Stomach smooth muscle (tissue), 2 donors: ENCODE results near the gene BRD4.
A peak's percentile ranks its signal among the peaks of the same experiment; 100 is the strongest.

Source experiments
- H3K27ac ChIP-seq: one replicate; pipeline ENCODE4 v1.7.0; 2013; ENCODE audit warnings: mild to moderate bottlenecking, low read length, inconsistent platforms
- H3K27me3 ChIP-seq, 2 donors: one replicate each; pipeline ENCODE4 v1.7.0; 2013; ENCODE audit warnings: low read length in 2 of 2; ENCODE audit not compliant: insufficient read depth in 2 of 2, control insufficient read depth in 1 of 2
- H3K36me3 ChIP-seq, 2 donors: one replicate each; pipeline ENCODE4 v1.7.0; 2013; ENCODE audit warnings: low read length in 2 of 2; ENCODE audit not compliant: control insufficient read depth in 2 of 2, insufficient read depth in 2 of 2
- H3K4me1 ChIP-seq: one replicate; pipeline ENCODE4 v1.7.0; 2013; ENCODE audit warnings: low read length; ENCODE audit not compliant: control insufficient read depth, insufficient read depth
- H3K4me3 ChIP-seq, 2 donors: one replicate each; pipeline ENCODE4 v1.7.0; 2013; ENCODE audit warnings: low read length in 2 of 2
- H3K9ac ChIP-seq, 2 donors: one replicate each; pipeline ENCODE4 v1.7.0; 2013; ENCODE audit warnings: low read length in 2 of 2, mild to moderate bottlenecking in 1 of 2
- H3K9me3 ChIP-seq, 2 donors: one replicate each; pipeline ENCODE4 v1.7.0; 2013; ENCODE audit warnings: low read length in 2 of 2; ENCODE audit not compliant: control insufficient read depth in 2 of 2
- donor health status: healthy.
- donor health status: Pancreatic carcinoma.

The BRD4 gene

GRCh38 chr19:15288146-15288963, 44.0 kb downstream of the BRD4 start:
- no peaks in the 10 kb centered on the region for H3K27me3 ChIP-seq
- H3K9ac ChIP-seq: peak overlapping the region in 1 of 2 donors; percentile 47
- H3K4me3 ChIP-seq: peak overlapping the region in 1 of 2 donors; percentile 44
- no peak overlapping the region for H3K27ac ChIP-seq
- H3K4me1 ChIP-seq: peaks cover 68% of the 10 kb centered on the region
- no peaks in the 10 kb centered on the region for H3K9me3 ChIP-seq
- H3K36me3 ChIP-seq: no peaks in the 10 kb centered on the region

GRCh38 chr19:15287496-15287895, 44.8 kb downstream of the BRD4 start:
- H3K4me1 ChIP-seq: peaks cover 67% of the 10 kb centered on the region
- no peak overlapping the region for H3K9ac ChIP-seq
- no peaks in the 10 kb centered on the region for H3K36me3 ChIP-seq
- no peaks in the 10 kb centered on the region for H3K27me3 ChIP-seq
- H3K4me3 ChIP-seq: no peak overlapping the region
- H3K9me3 ChIP-seq: no peaks in the 10 kb centered on the region
- no peak overlapping the region for H3K27ac ChIP-seq

DNA sequence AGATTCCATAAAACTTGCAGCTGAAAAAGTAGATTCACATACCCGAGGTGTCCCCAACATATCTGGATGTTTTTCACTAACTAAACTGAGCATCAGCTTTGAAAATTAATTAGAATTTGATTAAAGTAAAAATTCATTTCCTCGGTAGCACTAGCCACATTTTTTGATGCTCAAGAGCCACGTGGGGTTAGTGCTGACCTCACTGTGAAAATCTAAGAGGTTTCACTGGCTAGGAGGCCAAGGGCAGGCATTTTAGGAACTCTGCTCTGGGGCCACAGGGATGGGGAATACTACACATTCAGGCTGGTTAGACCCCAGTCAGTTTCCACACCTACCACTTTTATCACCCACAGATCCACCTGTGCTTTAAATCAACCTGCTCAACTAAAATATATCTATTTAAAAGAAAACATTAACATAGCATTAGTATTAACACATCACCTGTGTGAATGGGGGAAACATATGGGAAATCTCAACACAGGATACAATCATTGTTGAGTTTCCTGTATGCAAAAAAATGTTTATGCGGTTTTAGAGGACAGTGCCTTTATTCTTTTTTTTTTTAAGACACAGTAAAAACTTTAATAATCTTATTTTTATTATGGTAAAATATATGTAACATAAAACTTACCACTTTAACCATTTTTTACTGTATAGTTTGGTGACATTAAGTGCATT, 45.5 kb downstream of the BRD4 start:
- Histone ChIP-seq H3K27me3 (no peaks in the 10 kb centered on the region), H3K27ac (no peak overlapping the region), H3K36me3 (no peaks in the 10 kb centered on the region), H3K9ac (no peak overlapping the region), H3K4me1 (peaks cover 74% of the 10 kb centered on the region), H3K4me3 (no peak overlapping the region), H3K9me3 (no peaks in the 10 kb centered on the region)

DNA sequence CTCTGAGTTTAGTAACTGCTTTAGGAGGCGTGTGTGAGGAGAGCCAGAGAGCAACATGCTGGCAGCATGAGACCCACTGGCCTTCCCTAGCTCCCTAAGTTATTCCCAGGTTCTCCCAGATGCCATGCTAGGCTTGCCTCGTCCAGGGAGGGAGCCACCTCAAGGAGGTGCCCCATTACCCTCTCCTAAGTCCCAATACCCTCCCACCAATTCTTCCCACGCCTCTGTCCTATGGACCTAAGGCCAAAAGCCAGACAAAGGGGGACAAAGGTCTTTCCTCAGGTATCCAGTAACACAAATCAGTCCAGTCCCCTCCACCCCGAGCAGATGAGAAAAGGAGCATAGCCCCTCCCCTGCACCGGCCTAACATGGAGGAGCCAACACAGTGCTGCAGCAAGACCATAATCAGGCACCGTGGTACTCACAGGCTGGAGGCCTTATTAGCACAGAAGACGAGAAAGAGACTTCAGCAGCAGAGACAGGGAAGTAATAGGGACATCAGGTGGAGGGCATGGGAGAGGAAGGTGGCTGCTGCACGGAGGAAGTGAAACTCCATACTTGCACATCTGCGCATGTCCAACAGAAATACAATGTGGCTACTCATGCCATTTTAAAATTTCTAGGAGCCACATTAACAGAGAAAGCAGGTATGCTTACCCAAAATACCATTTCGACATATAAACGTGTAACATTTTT, 46.3 kb downstream of the BRD4 start:
- no peak overlapping the region for H3K4me3 ChIP-seq
- no peaks in the 10 kb centered on the region for H3K27me3 ChIP-seq
- no peaks in the 10 kb centered on the region for H3K36me3 ChIP-seq
- no peak overlapping the region for H3K9ac ChIP-seq
- H3K4me1 ChIP-seq: peaks cover 80% of the 10 kb centered on the region
- H3K27ac ChIP-seq: no peak overlapping the region
- no peaks in the 10 kb centered on the region for H3K9me3 ChIP-seq

- peaks cover 84% of the 10 kb centered on the region for H3K4me1 ChIP-seq
- H3K36me3 ChIP-seq: no peaks in the 10 kb centered on the region
- no peaks in the 10 kb centered on the region for H3K9me3 ChIP-seq
- H3K4me3 ChIP-seq: no peak overlapping the region
- H3K27me3 ChIP-seq: no peaks in the 10 kb centered on the region
- no peak overlapping the region for H3K9ac ChIP-seq
- H3K27ac ChIP-seq: no peak overlapping the region
Observed at GRCh38 chr19:15284896-15285295, 47.4 kb downstream of the BRD4 start.

GRCh38 chr19:15284091-15284490, 48.2 kb downstream of the BRD4 start:
- H3K9ac ChIP-seq: no peak overlapping the region
- no peaks in the 10 kb centered on the region for H3K27me3 ChIP-seq
- H3K27ac ChIP-seq: no peak overlapping the region
- H3K9me3 ChIP-seq: no peaks in the 10 kb centered on the region
- H3K4me3 ChIP-seq: no peak overlapping the region
- peaks cover 88% of the 10 kb centered on the region for H3K4me1 ChIP-seq
- no peaks in the 10 kb centered on the region for H3K36me3 ChIP-seq

GRCh38 chr19:15283141-15283883, 49.0 kb downstream of the BRD4 start:
- Histone ChIP-seq H3K27me3 (no peaks in the 10 kb centered on the region), H3K9me3 (no peaks in the 10 kb centered on the region), H3K4me1 (peaks cover 84% of the 10 kb centered on the region), H3K27ac (no peak overlapping the region), H3K36me3 (no peaks in the 10 kb centered on the region), H3K4me3 (peak overlapping the region; percentile 16 to 35), H3K9ac (no peak overlapping the region)

- peaks cover 81% of the 10 kb centered on the region for H3K4me1 ChIP-seq
- no peaks in the 10 kb centered on the region for H3K27me3 ChIP-seq
- no peak overlapping the region for H3K4me3 ChIP-seq
- H3K9ac ChIP-seq: no peak overlapping the region
- H3K9me3 ChIP-seq: no peaks in the 10 kb centered on the region
- H3K36me3 ChIP-seq: no peaks in the 10 kb centered on the region
- H3K27ac ChIP-seq: no peak overlapping the region
Observed at GRCh38 chr19:15282311-15282705, 50.0 kb downstream of the BRD4 start.

- no peaks in the 10 kb centered on the region for H3K9me3 ChIP-seq
- H3K4me1 ChIP-seq: peaks cover 83% of the 10 kb centered on the region
- peak overlapping the region in 1 of 2 donors; percentile 40 for H3K9ac ChIP-seq
- peak overlapping the region; percentile 13 for H3K27ac ChIP-seq
- no peaks in the 10 kb centered on the region for H3K36me3 ChIP-seq
- H3K27me3 ChIP-seq: no peaks in the 10 kb centered on the region
- peak overlapping the region; percentile 21 to 52 for H3K4me3 ChIP-seq
Observed at GRCh38 chr19:15280915-15281683, 51.2 kb downstream of the BRD4 start.
